K562 (cell line): Measurements from ENCODE around the gene RBM27. TPM values are rescaled to one million over a fixed set of nuclear protein-coding genes. Genes with fewer than 3 reads are reported as not detected.

Source experiments
- ATAC-seq: fragments of 200-7000 bp; cut with Tn5 transposase; 3 replicates; pipeline ENCODE4 v1.9.1; 2020; ENCODE audit warnings: moderate library complexity
- BruUV-seq: library from RNA; stranded (reverse); fragments of 400-500 nt; replicated peaks from 2 replicates; lab custom pipeline; 2021; lab: Mats Ljungman, UMichigan
- CTCF ChIA-PET: fragments of 300-600 bp; formaldehyde crosslinking; extraction: SDS; loops from one replicate; lab custom pipeline; 2021; ENCODE audit warnings: low intra/inter-chr PET ratio; lab: Yijun Ruan, JAX
- POLR2A ChIA-PET: fragments of 300-600, 350-650 bp; sonication (Branson Sonifier 250); formaldehyde crosslinking; extraction: SDS; loops from one replicate; lab custom pipeline; 2021; ENCODE audit warnings: antibody characterized with exemption, inconsistent platforms; lab: Yijun Ruan, JAX
- DNase-seq, 4 experiments: peaks; one replicate each; pipeline versions ENCODE4 v3.0.0 to v3.0.0-alpha.2; 2011 to 2018; ENCODE audit warnings: low spot score in 3 of 4, mixed read lengths in 3 of 4; ENCODE audit errors: extremely low read depth in 1 of 4
- FAIRE-seq: peaks from 2 replicates; lab custom pipeline; 2011; peaks lifted over from hg19 to GRCh38; lab: Jason Lieb, UNC
- H2AFZ ChIP-seq: 2 replicates; pipeline ENCODE4 v1.6.0; 2011; ENCODE audit warnings: low read depth, low read length, control low read depth, inconsistent platforms
- H3K27ac ChIP-seq: fragments of 200-600 bp; 3 replicates; pipeline ENCODE4 v1.8.0; 2011; ENCODE audit warnings: low read depth, mild to moderate bottlenecking, control low read depth, inconsistent platforms, low read length, moderate library complexity, mixed read lengths; ENCODE audit errors: extremely low read depth
- H3K27me3 ChIP-seq, 2 experiments: fragments of 300-600 bp in 1 of 2; 2 replicates in 1 of 2; 3 replicates in 1 of 2; pipeline versions ENCODE4 v1.6.0 to v1.8.0; 2011; ENCODE audit warnings: inconsistent platforms in 2 of 2, low read length in 2 of 2, mild to moderate bottlenecking in 1 of 2, mixed read lengths in 1 of 2, moderate library complexity in 1 of 2; ENCODE audit not compliant: control insufficient read depth in 2 of 2, insufficient read depth in 2 of 2
- H3K36me3 ChIP-seq: fragments of 300-600 bp; 3 replicates; pipeline ENCODE4 v1.8.0; 2011; ENCODE audit warnings: mild to moderate bottlenecking, low read length, inconsistent platforms; ENCODE audit not compliant: control insufficient read depth, insufficient read depth
- H3K4me1 ChIP-seq, 2 experiments: fragments of 200-600 bp in 1 of 2; replicated peaks in 1 of 2; 2 replicates in 1 of 2; 3 replicates in 1 of 2; pipeline versions ENCODE4 v1.5.1 to v1.8.0; 2011; ENCODE audit warnings: inconsistent platforms in 2 of 2, low read length in 2 of 2, mild to moderate bottlenecking in 1 of 2, mixed read lengths in 1 of 2, moderate library complexity in 1 of 2; ENCODE audit not compliant: control insufficient read depth in 2 of 2, insufficient read depth in 2 of 2
- H3K4me2 ChIP-seq: 2 replicates; pipeline ENCODE4 v1.6.1; 2011; ENCODE audit warnings: low read length, control low read depth, inconsistent platforms, mixed read lengths; ENCODE audit not compliant: insufficient read depth
- H3K4me3 ChIP-seq: fragments of 200-600 bp; sonication (generic), shearing (Covaris generic); 2 replicates; pipeline ENCODE4 v1.5.1; 2016; ENCODE audit warnings: control low read depth, inconsistent platforms
- H3K79me2 ChIP-seq: fragments of 200-600 bp; 3 replicates; pipeline ENCODE4 v1.8.0; 2011; ENCODE audit warnings: low read length, inconsistent platforms; ENCODE audit not compliant: control insufficient read depth, insufficient read depth
- H3K9ac ChIP-seq, 2 experiments: 2 replicates each; pipeline versions ENCODE4 v1.6.0 to v1.6.1; 2011; ENCODE audit warnings: low read depth in 2 of 2, low read length in 2 of 2, control low read depth in 1 of 2, inconsistent platforms in 1 of 2, mild to moderate bottlenecking in 1 of 2, mixed read lengths in 1 of 2; ENCODE audit not compliant: insufficient read depth in 1 of 2
- H3K9me1 ChIP-seq: one replicate; pipeline ENCODE4 v1.6.0; 2011; ENCODE audit warnings: inconsistent platforms, mild to moderate bottlenecking, low read length, moderate library complexity; ENCODE audit not compliant: control insufficient read depth, insufficient read depth
- H3K9me3 ChIP-seq: replicated peaks from 2 replicates; pipeline ENCODE4 v1.5.1; 2011; ENCODE audit warnings: low read depth, low read length, inconsistent platforms; ENCODE audit not compliant: control insufficient read depth, insufficient read depth
- H4K20me1 ChIP-seq: replicated peaks from 2 replicates; pipeline ENCODE4 v1.6.1; 2011; ENCODE audit warnings: low read length, inconsistent platforms, mixed read lengths; ENCODE audit not compliant: control insufficient read depth, insufficient read depth
- E2F4 ChIP-seq: sonication (generic); formaldehyde crosslinking; IDR thresholded peaks from 2 replicates; pipeline ENCODE4 v1.8.0; 2022; ENCODE audit warnings: mild to moderate bottlenecking, low read depth, missing genetic modification reagents
- E4F1 ChIP-seq: fragments of 250-450 bp; sonication (Bioruptor Pico); IDR thresholded peaks from 2 replicates; pipeline ENCODE4 v1.5.0; 2021; ENCODE audit warnings: mild to moderate bottlenecking, borderline replicate concordance
- KLF10 ChIP-seq: fragments of 250-450 bp; sonication (Bioruptor Pico); IDR thresholded peaks from 2 replicates; pipeline ENCODE4 v1.6.1; 2021; ENCODE audit warnings: matching md5 sums
- SREBF2 ChIP-seq: sonication (generic); formaldehyde crosslinking; IDR thresholded peaks from 2 replicates; pipeline ENCODE4 v1.4.0; 2020; ENCODE audit warnings: mild to moderate bottlenecking, missing genetic modification reagents
- TEAD1 ChIP-seq, 2 experiments: fragments of 450-650 bp in 1 of 2; sonication (generic) in 1 of 2; formaldehyde crosslinking; IDR thresholded peaks; 2 replicates each; pipeline versions ENCODE4 v1.4.0 to v1.8.0; 2020 to 2022; ENCODE audit warnings: mild to moderate bottlenecking in 2 of 2, missing genetic modification reagents in 1 of 2
- ZBTB8A ChIP-seq: fragments of 450-650 bp; IDR thresholded peaks from 2 replicates; pipeline ENCODE4 v1.6.1; 2018; ENCODE audit warnings: mild to moderate bottlenecking, moderate library complexity; ENCODE audit not compliant: partially characterized antibody
- ZBTB9 ChIP-seq: fragments of 450-650 bp; formaldehyde crosslinking; IDR thresholded peaks from 2 replicates; pipeline ENCODE4 v1.4.0; 2020; ENCODE audit warnings: mild to moderate bottlenecking, moderate library complexity
- ZEB2 ChIP-seq: fragments of 450-650 bp; IDR thresholded peaks from 2 replicates; pipeline ENCODE4 v1.6.1; 2016
- WGBS: fragments of 100-300 bp; shearing (Covaris generic); methylation state at CpG from one replicate; pipeline ENCODE4 v1.1.6; 2016; ENCODE audit warnings: low coverage, mixed read lengths; ENCODE audit not compliant: insufficient coverage; ENCODE audit errors: missing lambda C conversion rate; 5-methylcytosine and 5-hydroxymethylcytosine counted together
- in situ Hi-C: fragments of 300-500 bp; cut with MboI; formaldehyde crosslinking; loops from 4 replicates; pipeline ENCODE4 v1.15.0; 2018; ENCODE audit warnings: inconsistent platforms, mixed read lengths
- intact Hi-C: fragments of 100-400 bp; cut with micrococcal nuclease; formaldehyde crosslinking; loops from 2 replicates; pipeline ENCODE4 v1.14.2; 2022
- polyA plus RNA-seq, 8 experiments: library from polyadenylated mRNA; depleted of rRNA in 4 of 8; stranded (reverse) in 5 of 8; unstranded in 3 of 8; fragments of >200 nt; fragmentation: Nextera tagmentation in 2 of 8; fragmentation: Illumina TruSeq in 1 of 8; extraction: Ambion mirVana in 2 of 8; extraction: Trizol in 1 of 8; gene quantifications; 2 replicates each; pipeline versions ENCODE4 v1.2.1 to v1.2.3, GENCODE V29; 2011 to 2014; ENCODE audit warnings: inconsistent platforms in 1 of 8, missing spikeins in 1 of 8
- total RNA-seq, 7 experiments: library from RNA; depleted of rRNA in 6 of 7; stranded (reverse); fragments of >200 nt in 6 of 7; fragmentation: Illumina TruSeq in 2 of 7; extraction: Trizol in 2 of 7; gene quantifications; 2 replicates each; pipeline versions ENCODE4 v1.2.1 to v1.2.3, GENCODE V29; 2011 to 2021; ENCODE audit warnings: low replicate concordance in 1 of 7

RBM27 gene
- total and polyA plus RNA-seq, 9 of the 15 experiments (the other 6 are each of a cell fraction or from before 2014, with no cell fraction given) = 5.3 to 45.4 (median 29.1) TPM

- in situ Hi-C loops (no loop called here), intact Hi-C loops (loop anchor here (5.0 to 10.0 kb wide), 3 partner anchors 38 to 259 kb away; no protein-coding TSS in a partner anchor)
- POLR2A ChIA-PET = interaction anchor here (0.6 to 2.1 kb wide), 4 partner anchors 8 to 30 kb away, joined by 3 to 5 read pairs (median 3); no protein-coding TSS in a partner anchor
- no peak overlapping the region for H3K27ac ChIP-seq
- ATAC-seq (no peak), DNase-seq (no peak)
- no peak overlapping the region for H3K9ac ChIP-seq
- no peaks in the 10 kb centered on the region for H3K9me3 ChIP-seq
- BruUV-seq = no TSS peak
- H4K20me1 ChIP-seq = no peaks in the 10 kb centered on the region
- no peak overlapping the region for H3K4me3 ChIP-seq
- no peak overlapping the region for H2AFZ ChIP-seq
- H3K36me3 ChIP-seq = peaks cover 90% of the 10 kb centered on the region
- no peak overlapping the region for H3K4me2 ChIP-seq
- TF ChIP-seq E2F4 (CRISPR knock-in tag) = no peak
- no peak for TF ChIP-seq TEAD1 (CRISPR knock-in tag; IDR thresholded peaks at IDR 0.05)
- TF ChIP-seq KLF10 (CRISPR knock-in tag) = no peak
- no peak for TF ChIP-seq ZEB2
- TF ChIP-seq E4F1 (CRISPR knock-in tag) = no peak
- TF ChIP-seq ZBTB9 = no peak
- TF ChIP-seq SREBF2 (CRISPR knock-in tag) = no peak
- no peak for TF ChIP-seq ZBTB8A
- TF ChIP-seq, all 486 proteins: peak for 0
- no peaks in the 10 kb centered on the region for H3K4me1 ChIP-seq
- no peak for FAIRE-seq
- no peaks in the 10 kb centered on the region for H3K27me3 ChIP-seq
- H3K9me1 ChIP-seq = no peaks in the 10 kb centered on the region
- 92% methylated on average over 1 of the region's 1 CpG for WGBS
- H3K79me2 ChIP-seq = peaks cover 29% of the 10 kb centered on the region
- CTCF ChIA-PET = no interaction called here
Observed at GRCh38 chr5:146165460-146165859, 37.9 kb upstream of the RBM27 start.
